GM13976 (cell line): ENCODE results near the gene HID1.

ENCODE experiments used
- DNase-seq: peaks from one replicate; pipeline ENCODE4 v3.0.0; 2012; ENCODE audit warnings: low spot score
- CTCF ChIP-seq: IDR thresholded peaks from 2 replicates; pipeline ENCODE4 v1.5.1; 2012; ENCODE audit warnings: borderline replicate concordance, mild to moderate bottlenecking; ENCODE audit not compliant: insufficient read depth; ENCODE audit errors: extremely low read depth, missing control alignments, control extremely low read depth
- in situ Hi-C: fragments of 300-500 bp; cut with MboI; formaldehyde crosslinking; loops from one replicate; pipeline ENCODE4 v1.12.0; 2022; ENCODE audit warnings: low sequenced_read_pairs, mixed read lengths, inconsistent platforms; ENCODE audit not compliant: unreplicated experiment

Gene HID1

GRCh38 chr17:75012346-75013091, 40.0 kb upstream of the HID1 start, which contains the start of gene MRPL58:
Gene MRPL58 (plus strand): TSS chr17:75012670. CDS start chr17:75012687, 17 bp downstream.
- peak; percentile 96 for DNase-seq
- peak; percentile 33 for TF ChIP-seq CTCF
- in situ Hi-C loops: no loop called here

- in situ Hi-C loops: no loop called here
- no peak for TF ChIP-seq CTCF
- no peak for DNase-seq
These were observed 39.5 kb upstream of the HID1 start for GRCh38 chr17:75012096-75012345.

GRCh38 chr17:75011401-75012095, 39.0 kb upstream of the HID1 start:
- TF ChIP-seq CTCF: no peak
- no peak for DNase-seq
- in situ Hi-C loops: no loop called here

GRCh38 chr17:75010683-75011400, 38.3 kb upstream of the HID1 start:
- no peak for TF ChIP-seq CTCF
- no peak for DNase-seq
- in situ Hi-C loops: no loop called here

GRCh38 chr17:75009139-75009724, 36.7 kb upstream of the HID1 start:
- TF ChIP-seq CTCF: no peak
- in situ Hi-C loops: no loop called here
- no peak for DNase-seq

- in situ Hi-C loops: no loop called here
- DNase-seq: no peak
- TF ChIP-seq CTCF: no peak
These were observed 35.8 kb upstream of the HID1 start for GRCh38 chr17:75008373-75008772.
